ENCODE data around the gene ADAMTS20.
"Not testable (repeated sequence)": the region's sequence is repeated elsewhere in the genome, so short reads cannot be mapped to it uniquely, and the experiment has no call there.

Gene ADAMTS20

GRCh38 chr12:43551971-43552559 is at the start of gene ADAMTS20:
ADAMTS20 (minus strand) TSS chr12:43552203; CDS start chr12:43551921, 282 bp downstream.
- DNase-seq (ENCODE audit: low spot score) = peak; percentile 15

- no peak for DNase-seq (ENCODE audit: low spot score)
Measured at GRCh38 chr12:43599708-43600107, 47.7 kb upstream of the ADAMTS20 start.

- DNase-seq (ENCODE audit: low spot score) = no peak
Measured at GRCh38 chr12:43599066-43599465, 47.1 kb upstream of the ADAMTS20 start.

GRCh38 chr12:43590307-43590706 is 38.3 kb upstream of the ADAMTS20 start:
- no peak for DNase-seq (ENCODE audit: low spot score)

- DNase-seq (ENCODE audit: low spot score) = no peak
Measured at GRCh38 chr12:43586646-43587245, 34.7 kb upstream of the ADAMTS20 start.

GRCh38 chr12:43585676-43586075 is 33.7 kb upstream of the ADAMTS20 start:
- no peak for DNase-seq (ENCODE audit: low spot score)

- DNase-seq (ENCODE audit: low spot score) = no peak
Measured at GRCh38 chr12:43580601-43581000, 28.6 kb upstream of the ADAMTS20 start.

- no peak for DNase-seq (ENCODE audit: low spot score)
Measured at GRCh38 chr12:43579206-43579605, 27.2 kb upstream of the ADAMTS20 start.

GRCh38 chr12:43578782-43579181 is 26.8 kb upstream of the ADAMTS20 start:
- DNase-seq (ENCODE audit: low spot score) = peak; percentile 2

- DNase-seq (ENCODE audit: low spot score) = no peak
Measured at GRCh38 chr12:43577381-43577780, 25.4 kb upstream of the ADAMTS20 start.

GRCh38 chr12:43576162-43576561 is 24.2 kb upstream of the ADAMTS20 start:
- DNase-seq (ENCODE audit: low spot score) = no peak

GRCh38 chr12:43571885-43572284 is 19.9 kb upstream of the ADAMTS20 start:
- DNase-seq (ENCODE audit: low spot score) = no peak

GRCh38 chr12:43556057-43556456 is 4.1 kb upstream of the ADAMTS20 start:
- DNase-seq (ENCODE audit: low spot score) = no peak

- DNase-seq (ENCODE audit: low spot score) = no peak
Measured at GRCh38 chr12:43551279-43551970, 578 bp downstream of the ADAMTS20 start.

GRCh38 chr12:43550831-43551271 is 1.2 kb downstream of the ADAMTS20 start:
- DNase-seq (ENCODE audit: low spot score) = no peak

- no peak for DNase-seq (ENCODE audit: low spot score)
Measured at GRCh38 chr12:43544703-43545102, 7.3 kb downstream of the ADAMTS20 start.

GRCh38 chr12:43540470-43540869 is 11.5 kb downstream of the ADAMTS20 start:
- DNase-seq (ENCODE audit: low spot score) = no peak

GRCh38 chr12:43537675-43538074 is 14.3 kb downstream of the ADAMTS20 start:
- not testable (repeated sequence) for DNase-seq (ENCODE audit: low spot score)

GRCh38 chr12:43516045-43516444 is 36.0 kb downstream of the ADAMTS20 start:
- no peak for DNase-seq (ENCODE audit: low spot score)

- peak; percentile 15 for DNase-seq (ENCODE audit: low spot score)
Measured at GRCh38 chr12:43501703-43502102, 50.3 kb downstream of the ADAMTS20 start.

- DNase-seq (ENCODE audit: low spot score) = no peak
Measured at GRCh38 chr12:43493261-43493797, 58.7 kb downstream of the ADAMTS20 start.

GRCh38 chr12:43482311-43483085 is 69.5 kb downstream of the ADAMTS20 start:
- no peak for DNase-seq (ENCODE audit: low spot score)
